Measurements from ENCODE around the gene PCDHGB4. TPM values are rescaled to one million over a fixed set of nuclear protein-coding genes. Genes with fewer than 3 reads are reported as not detected.
"Not testable (repeated sequence)": the region's sequence is repeated elsewhere in the genome, so short reads cannot be mapped to it uniquely, and the experiment has no call there.

Gene PCDHGB4
- total RNA-seq, 1 donor from 2014 or later = 4.7 TPM

DNA sequence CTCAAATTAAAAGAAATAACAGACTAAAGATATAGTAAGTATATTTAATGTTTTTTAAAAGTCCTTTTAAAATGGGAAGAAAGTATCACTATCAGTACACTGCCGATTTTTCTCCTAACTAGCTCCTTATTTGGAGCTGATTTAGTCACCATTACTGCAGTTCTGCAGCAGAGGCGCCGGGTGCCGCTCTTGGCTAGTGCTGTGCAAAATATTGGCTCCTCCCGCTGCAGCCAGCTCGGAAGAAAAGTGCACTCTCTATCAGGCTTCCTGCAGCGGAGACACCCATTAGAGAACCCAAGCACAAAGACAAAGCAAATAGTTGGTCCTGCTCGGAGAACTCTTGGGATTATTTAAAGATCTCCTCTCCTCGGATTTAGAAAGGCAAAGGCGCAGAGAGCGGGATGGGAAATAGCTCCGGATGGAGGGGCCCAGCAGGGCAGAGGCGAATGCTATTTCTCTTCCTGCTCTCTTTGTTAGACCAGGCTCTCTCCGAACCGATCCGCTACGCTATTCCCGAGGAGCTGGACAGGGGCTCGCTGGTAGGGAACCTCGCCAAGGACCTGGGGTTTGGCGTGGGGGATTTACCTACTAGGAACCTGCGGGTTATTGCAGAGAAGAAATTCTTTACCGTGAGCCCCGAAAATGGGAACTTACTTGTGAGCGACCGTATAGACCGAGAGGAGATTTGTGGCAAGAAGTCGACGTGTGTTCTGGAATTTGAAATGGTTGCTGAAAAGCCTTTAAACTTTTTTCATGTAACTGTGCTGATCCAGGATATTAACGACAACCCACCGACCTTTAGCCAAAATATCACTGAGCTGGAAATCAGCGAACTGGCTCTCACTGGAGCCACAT lies 17.3 kb upstream of the PCDHGB4 start, which contains the start of gene PCDHGB3:
Gene PCDHGB3, plus strand, starts transcription at position 249 of the 855 bp plus-strand sequence. Its CDS starts 153 bp downstream, at position 402.
- no peak for DNase-seq (ENCODE audit: low read depth)
- TF ChIP-seq, protein P1, sequence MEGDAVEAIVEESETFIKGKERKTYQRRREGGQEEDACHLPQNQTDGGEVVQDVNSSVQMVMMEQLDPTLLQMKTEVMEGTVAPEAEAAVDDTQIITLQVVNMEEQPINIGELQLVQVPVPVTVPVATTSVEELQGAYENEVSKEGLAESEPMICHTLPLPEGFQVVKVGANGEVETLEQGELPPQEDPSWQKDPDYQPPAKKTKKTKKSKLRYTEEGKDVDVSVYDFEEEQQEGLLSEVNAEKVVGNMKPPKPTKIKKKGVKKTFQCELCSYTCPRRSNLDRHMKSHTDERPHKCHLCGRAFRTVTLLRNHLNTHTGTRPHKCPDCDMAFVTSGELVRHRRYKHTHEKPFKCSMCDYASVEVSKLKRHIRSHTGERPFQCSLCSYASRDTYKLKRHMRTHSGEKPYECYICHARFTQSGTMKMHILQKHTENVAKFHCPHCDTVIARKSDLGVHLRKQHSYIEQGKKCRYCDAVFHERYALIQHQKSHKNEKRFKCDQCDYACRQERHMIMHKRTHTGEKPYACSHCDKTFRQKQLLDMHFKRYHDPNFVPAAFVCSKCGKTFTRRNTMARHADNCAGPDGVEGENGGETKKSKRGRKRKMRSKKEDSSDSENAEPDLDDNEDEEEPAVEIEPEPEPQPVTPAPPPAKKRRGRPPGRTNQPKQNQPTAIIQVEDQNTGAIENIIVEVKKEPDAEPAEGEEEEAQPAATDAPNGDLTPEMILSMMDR (conservative IDR thresholded peaks at IDR 0.05; ENCODE audit: low read depth, low read length) = peak; percentile 47
- peak within 1 kb of the TSS; percentile 38 for H3K4me3 ChIP-seq (ENCODE audit: low read depth, low read length)

DNA sequence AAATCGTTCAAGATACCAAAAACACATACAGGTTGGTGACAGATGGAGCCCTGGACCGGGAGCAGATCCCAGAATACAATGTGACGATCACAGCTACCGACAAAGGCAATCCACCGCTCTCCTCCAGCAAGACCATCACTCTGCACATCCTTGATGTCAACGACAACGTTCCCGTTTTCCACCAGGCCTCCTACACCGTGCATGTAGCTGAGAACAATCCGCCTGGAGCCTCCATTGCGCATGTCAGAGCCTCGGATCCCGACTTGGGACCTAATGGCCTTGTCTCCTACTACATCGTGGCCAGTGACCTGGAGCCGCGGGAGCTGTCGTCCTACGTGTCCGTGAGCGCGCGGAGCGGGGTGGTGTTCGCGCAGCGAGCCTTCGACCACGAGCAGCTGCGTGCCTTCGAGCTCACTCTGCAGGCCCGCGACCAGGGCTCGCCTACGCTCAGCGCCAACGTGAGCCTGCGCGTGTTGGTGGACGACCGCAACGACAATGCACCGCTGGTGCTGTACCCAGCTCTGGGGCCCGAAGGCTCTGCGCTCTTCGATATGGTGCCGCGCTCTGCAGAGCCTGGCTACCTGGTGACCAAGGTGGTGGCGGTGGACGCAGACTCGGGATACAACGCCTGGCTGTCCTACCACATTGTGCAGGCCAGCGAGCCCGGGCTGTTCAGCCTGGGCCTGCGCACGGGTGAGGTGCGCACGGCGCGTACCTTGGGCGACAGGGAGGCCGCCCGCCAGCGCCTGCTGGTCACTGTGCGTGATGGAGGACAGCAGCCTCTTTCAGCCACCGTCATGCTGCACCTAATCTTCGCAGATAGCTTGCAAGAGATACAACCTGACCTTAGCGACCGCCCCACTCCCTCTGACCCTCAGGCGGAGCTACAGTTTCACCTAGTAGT lies 15.7 kb upstream of the PCDHGB4 start:
- TF ChIP-seq, protein P1 (conservative IDR thresholded peaks at IDR 0.05; ENCODE audit: low read depth, low read length) = no peak
- H3K4me3 ChIP-seq (ENCODE audit: low read depth, low read length) = no peak overlapping the region
- DNase-seq (ENCODE audit: low read depth) = no peak

DNA sequence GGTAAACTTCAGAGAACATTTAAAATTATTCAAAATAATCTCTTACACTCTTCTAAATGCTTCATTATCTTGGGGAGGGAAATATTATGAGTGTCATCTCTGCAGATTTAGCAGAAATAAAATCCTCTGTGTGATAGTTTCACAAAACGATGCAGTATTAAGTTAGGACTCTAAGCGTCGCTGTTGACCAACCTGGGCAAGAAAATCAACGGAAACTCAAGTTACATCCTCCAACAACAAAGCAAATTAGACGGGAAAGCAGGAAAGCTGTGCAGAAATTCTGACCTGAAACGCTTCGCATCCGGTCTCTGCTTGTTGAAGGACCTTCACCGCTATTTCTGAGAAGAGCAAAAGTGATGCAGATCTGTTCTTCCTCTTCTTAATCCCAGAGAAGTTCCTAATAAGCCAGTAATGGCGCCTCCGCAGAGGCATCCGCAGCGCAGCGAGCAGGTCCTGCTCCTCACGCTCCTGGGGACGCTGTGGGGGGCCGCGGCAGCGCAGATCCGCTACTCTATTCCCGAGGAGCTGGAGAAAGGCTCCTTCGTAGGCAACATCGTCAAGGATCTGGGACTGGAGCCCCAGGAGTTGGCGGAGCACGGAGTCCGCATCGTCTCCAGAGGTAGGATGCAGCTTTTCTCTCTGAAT lies 13.7 kb upstream of the PCDHGB4 start, which contains the start of gene PCDHGA6:
Gene PCDHGA6, plus strand, starts transcription at position 219 of the 645 bp plus-strand sequence. Its CDS starts 193 bp downstream, at position 412.
- no peak for DNase-seq (ENCODE audit: low read depth)
- TF ChIP-seq, protein P1 (conservative IDR thresholded peaks at IDR 0.05; ENCODE audit: low read depth, low read length) = peak; percentile 57
- peak within 1 kb of the TSS; percentile 45 for H3K4me3 ChIP-seq (ENCODE audit: low read depth, low read length)

DNA sequence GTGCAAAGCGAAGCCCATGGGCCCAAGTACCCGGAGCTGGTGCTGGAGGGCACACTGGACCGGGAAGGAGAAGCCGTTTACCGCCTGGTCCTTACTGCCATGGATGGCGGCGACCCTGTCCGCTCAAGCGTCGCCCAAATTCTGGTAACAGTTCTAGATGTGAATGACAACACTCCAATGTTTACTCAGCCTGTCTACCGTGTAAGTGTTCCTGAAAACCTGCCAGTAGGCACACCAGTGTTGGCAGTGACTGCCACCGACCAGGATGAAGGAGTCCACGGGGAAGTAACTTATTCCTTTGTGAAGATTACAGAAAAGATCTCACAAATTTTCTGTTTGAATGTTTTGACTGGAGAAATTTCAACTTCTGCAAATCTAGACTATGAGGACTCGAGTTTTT lies 12.9 kb upstream of the PCDHGB4 start:
- DNase-seq (ENCODE audit: low read depth) = no peak
- TF ChIP-seq, protein P1 (conservative IDR thresholded peaks at IDR 0.05; ENCODE audit: low read depth, low read length) = no peak
- H3K4me3 ChIP-seq (ENCODE audit: low read depth, low read length) = no peak overlapping the region

DNA sequence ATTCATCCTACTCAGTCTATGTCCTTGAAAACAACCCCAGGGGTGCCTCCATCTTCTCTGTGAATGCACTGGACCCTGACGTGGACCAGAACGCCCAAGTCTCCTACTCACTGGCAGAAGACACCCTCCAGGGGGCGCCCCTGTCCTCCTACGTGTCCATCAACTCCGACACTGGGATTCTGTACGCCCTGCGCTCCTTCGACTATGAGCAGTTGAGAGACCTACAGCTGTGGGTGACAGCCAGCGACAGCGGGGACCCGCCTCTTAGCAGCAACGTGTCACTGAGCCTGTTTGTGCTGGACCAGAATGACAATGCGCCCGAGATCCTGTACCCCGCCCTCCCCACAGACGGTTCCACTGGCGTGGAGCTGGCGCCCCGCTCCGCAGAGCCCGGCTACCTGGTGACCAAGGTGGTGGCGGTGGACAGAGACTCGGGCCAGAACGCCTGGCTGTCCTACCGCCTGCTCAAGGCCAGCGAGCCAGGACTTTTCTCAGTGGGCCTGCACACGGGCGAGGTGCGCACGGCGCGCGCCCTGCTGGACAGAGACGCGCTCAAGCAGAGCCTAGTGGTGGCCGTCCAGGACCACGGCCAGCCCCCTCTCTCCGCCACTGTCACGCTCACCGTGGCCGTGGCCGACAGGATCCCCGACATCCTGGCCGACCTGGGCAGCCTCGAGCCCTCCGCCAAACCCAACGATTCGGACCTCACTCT lies 11.9 kb upstream of the PCDHGB4 start:
- not testable (repeated sequence) for DNase-seq (ENCODE audit: low read depth); H3K4me3 ChIP-seq (ENCODE audit: low read depth, low read length)

DNA sequence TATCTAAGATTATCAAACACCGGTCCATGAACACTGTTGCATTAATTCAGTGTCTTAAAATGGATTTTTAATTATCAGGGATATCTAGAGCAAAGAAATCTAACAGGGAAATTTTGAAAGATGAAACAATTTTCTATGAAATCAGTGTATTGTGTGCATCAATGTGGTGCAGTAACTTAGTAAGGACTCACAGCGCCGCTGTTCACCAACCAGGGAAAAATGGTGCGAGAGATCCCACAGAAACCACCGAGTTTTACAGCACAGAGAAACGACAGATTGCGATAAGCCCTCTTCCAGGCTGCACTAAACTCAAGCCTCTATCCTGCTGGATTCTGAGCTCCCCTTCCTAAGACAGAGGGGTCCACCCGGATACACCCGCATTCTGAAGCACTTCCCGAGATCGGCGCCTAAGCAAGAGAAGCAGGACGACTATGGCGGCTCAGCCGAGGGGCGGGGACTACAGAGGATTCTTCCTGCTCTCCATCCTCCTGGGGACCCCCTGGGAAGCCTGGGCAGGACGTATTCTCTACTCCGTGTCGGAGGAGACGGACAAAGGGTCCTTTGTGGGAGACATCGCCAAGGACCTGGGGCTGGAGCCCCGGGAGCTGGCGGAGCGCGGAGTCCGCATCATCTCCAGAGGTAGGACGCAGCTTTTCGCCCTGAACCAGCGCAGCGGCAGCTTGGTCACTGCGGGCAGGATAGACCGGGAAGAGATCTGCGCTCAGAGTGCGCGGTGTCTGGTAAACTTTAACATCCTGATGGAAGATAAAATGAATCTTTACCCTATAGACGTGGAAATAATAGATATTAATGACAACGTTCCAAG lies 4.8 kb upstream of the PCDHGB4 start, which contains the start of gene PCDHGA7:
Gene PCDHGA7, plus strand, starts transcription at position 274 of the 826 bp plus-strand sequence. Its CDS starts 158 bp downstream, at position 432.
- H3K4me3 ChIP-seq (ENCODE audit: low read depth, low read length) = peak within 1 kb of the TSS; percentile 56
- DNase-seq (ENCODE audit: low read depth) = no peak
- TF ChIP-seq, protein P1 (conservative IDR thresholded peaks at IDR 0.05; ENCODE audit: low read depth, low read length) = peak; percentile 43
